ENCODE results near the gene DDA1. TPM values are rescaled to one million over a fixed set of nuclear protein-coding genes. Genes with fewer than 3 reads are reported as not detected.

The DDA1 gene
- total and polyA plus RNA-seq, 2 of the 13 experiments (the other 11 are each of a cell fraction or from before 2014, with no cell fraction given), result 24.5 to 26.0 TPM

DNA sequence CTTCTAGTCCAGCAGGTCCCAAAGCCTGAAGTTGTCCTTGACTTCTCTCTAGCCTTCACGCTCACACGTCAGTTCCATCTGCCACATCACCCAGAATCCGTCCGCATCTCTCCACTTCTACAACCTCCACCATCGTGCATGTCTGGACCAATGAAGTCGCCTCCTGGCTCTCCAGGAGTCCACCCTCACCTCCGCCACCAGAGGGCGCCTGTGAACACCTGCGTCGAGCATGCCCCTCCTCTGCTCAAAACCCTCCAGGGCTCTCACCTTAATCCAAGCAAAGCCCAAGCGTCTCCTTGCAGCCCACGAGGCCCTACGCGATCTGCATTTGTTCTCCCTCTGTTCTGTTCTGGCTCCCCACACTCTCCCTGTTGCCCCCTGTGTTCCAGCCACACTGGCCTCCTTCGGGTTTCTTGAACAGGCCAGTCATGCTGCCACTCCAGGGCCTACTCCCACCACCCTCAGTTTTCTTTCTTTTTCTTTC lies 48.5 kb upstream of the DDA1 start (continued):
- TF ChIP-seq, protein P1, sequence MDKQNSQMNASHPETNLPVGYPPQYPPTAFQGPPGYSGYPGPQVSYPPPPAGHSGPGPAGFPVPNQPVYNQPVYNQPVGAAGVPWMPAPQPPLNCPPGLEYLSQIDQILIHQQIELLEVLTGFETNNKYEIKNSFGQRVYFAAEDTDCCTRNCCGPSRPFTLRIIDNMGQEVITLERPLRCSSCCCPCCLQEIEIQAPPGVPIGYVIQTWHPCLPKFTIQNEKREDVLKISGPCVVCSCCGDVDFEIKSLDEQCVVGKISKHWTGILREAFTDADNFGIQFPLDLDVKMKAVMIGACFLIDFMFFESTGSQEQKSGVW (CRISPR knock-in tag; IDR thresholded peaks at IDR 0.05; ENCODE audit: borderline replicate concordance), result no peak
- TF ChIP-seq ZNF850 (CRISPR knock-in tag; conservative IDR thresholded peaks at IDR 0.05) (no peak), ZNF720 (CRISPR knock-in tag; IDR thresholded peaks at IDR 0.05) (no peak), FOXP1 (IDR thresholded peaks at IDR 0.05) (no peak), FOXP1 (CRISPR knock-in tag; IDR thresholded peaks at IDR 0.05) (no peak), CREB1 (IDR thresholded peaks at IDR 0.05) (peak; percentile 20; the same call in 1 of the 2 replicates), CREB1 (CRISPR knock-in tag; IDR thresholded peaks at IDR 0.05) (no peak), ESRRA (CRISPR knock-in tag; IDR thresholded peaks at IDR 0.05; ENCODE audit: low read depth) (no peak), THYN1 (CRISPR knock-in tag; IDR thresholded peaks at IDR 0.05; ENCODE audit: borderline replicate concordance, low read depth) (no peak), ATRX (CRISPR knock-in tag; IDR thresholded peaks at IDR 0.05; ENCODE audit: borderline replicate concordance) (no peak), SRSF4 (IDR thresholded peaks at IDR 0.05; ENCODE audit: low read depth, low read length, poor library complexity, severe bottlenecking) (no peak), RAD51 (IDR thresholded peaks at IDR 0.05; ENCODE audit: borderline replicate concordance) (no peak), ATF7 (IDR thresholded peaks at IDR 0.05) (no peak), ATF7 (CRISPR knock-in tag; IDR thresholded peaks at IDR 0.05) (no peak), ZNF446 (CRISPR knock-in tag; IDR thresholded peaks at IDR 0.05) (no peak), ZNF230 (CRISPR knock-in tag; IDR thresholded peaks at IDR 0.05) (no peak), ZNF263 (CRISPR knock-in tag; IDR thresholded peaks at IDR 0.05) (peak; percentile 61; the same call in 1 of the 2 replicates), BORCS8-MEF2B (CRISPR knock-in tag; IDR thresholded peaks at IDR 0.05) (0 out of 2 replicates have a peak, but pooled peaks have one; percentile 40), MIXL1 (CRISPR knock-in tag; IDR thresholded peaks at IDR 0.05) (no peak)
- TF ChIP-seq, protein P2, sequence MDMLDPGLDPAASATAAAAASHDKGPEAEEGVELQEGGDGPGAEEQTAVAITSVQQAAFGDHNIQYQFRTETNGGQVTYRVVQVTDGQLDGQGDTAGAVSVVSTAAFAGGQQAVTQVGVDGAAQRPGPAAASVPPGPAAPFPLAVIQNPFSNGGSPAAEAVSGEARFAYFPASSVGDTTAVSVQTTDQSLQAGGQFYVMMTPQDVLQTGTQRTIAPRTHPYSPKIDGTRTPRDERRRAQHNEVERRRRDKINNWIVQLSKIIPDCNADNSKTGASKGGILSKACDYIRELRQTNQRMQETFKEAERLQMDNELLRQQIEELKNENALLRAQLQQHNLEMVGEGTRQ (IDR thresholded peaks at IDR 0.05; ENCODE audit: low read depth, low read length), result no peak
- TF ChIP-seq, protein P2 (CRISPR knock-in tag; IDR thresholded peaks at IDR 0.05; ENCODE audit: borderline replicate concordance), result no peak
- TF ChIP-seq, protein P3, sequence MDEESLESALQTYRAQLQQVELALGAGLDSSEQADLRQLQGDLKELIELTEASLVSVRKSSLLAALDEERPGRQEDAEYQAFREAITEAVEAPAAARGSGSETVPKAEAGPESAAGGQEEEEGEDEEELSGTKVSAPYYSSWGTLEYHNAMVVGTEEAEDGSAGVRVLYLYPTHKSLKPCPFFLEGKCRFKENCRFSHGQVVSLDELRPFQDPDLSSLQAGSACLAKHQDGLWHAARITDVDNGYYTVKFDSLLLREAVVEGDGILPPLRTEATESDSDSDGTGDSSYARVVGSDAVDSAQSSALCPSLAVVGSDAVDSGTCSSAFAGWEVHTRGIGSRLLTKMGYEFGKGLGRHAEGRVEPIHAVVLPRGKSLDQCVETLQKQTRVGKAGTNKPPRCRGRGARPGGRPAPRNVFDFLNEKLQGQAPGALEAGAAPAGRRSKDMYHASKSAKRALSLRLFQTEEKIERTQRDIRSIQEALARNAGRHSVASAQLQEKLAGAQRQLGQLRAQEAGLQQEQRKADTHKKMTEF (CRISPR knock-in tag; IDR thresholded peaks at IDR 0.05), result peak; percentile 47; the same call in 1 of the 2 replicates
- TF ChIP-seq, protein P4, sequence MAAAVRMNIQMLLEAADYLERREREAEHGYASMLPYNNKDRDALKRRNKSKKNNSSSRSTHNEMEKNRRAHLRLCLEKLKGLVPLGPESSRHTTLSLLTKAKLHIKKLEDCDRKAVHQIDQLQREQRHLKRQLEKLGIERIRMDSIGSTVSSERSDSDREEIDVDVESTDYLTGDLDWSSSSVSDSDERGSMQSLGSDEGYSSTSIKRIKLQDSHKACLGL (CRISPR knock-in tag; IDR thresholded peaks at IDR 0.05), result no peak
- TF ChIP-seq, protein P5, sequence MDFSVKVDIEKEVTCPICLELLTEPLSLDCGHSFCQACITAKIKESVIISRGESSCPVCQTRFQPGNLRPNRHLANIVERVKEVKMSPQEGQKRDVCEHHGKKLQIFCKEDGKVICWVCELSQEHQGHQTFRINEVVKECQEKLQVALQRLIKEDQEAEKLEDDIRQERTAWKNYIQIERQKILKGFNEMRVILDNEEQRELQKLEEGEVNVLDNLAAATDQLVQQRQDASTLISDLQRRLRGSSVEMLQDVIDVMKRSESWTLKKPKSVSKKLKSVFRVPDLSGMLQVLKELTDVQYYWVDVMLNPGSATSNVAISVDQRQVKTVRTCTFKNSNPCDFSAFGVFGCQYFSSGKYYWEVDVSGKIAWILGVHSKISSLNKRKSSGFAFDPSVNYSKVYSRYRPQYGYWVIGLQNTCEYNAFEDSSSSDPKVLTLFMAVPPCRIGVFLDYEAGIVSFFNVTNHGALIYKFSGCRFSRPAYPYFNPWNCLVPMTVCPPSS (IDR thresholded peaks at IDR 0.05), result no peak
- TF ChIP-seq, protein P6, sequence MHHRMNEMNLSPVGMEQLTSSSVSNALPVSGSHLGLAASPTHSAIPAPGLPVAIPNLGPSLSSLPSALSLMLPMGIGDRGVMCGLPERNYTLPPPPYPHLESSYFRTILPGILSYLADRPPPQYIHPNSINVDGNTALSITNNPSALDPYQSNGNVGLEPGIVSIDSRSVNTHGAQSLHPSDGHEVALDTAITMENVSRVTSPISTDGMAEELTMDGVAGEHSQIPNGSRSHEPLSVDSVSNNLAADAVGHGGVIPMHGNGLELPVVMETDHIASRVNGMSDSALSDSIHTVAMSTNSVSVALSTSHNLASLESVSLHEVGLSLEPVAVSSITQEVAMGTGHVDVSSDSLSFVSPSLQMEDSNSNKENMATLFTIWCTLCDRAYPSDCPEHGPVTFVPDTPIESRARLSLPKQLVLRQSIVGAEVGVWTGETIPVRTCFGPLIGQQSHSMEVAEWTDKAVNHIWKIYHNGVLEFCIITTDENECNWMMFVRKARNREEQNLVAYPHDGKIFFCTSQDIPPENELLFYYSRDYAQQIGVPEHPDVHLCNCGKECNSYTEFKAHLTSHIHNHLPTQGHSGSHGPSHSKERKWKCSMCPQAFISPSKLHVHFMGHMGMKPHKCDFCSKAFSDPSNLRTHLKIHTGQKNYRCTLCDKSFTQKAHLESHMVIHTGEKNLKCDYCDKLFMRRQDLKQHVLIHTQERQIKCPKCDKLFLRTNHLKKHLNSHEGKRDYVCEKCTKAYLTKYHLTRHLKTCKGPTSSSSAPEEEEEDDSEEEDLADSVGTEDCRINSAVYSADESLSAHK (CRISPR knock-in tag; IDR thresholded peaks at IDR 0.05; ENCODE audit: borderline replicate concordance), result no peak
